Measurements from ENCODE around the gene BRCA2. TPM values are rescaled to one million over a fixed set of nuclear protein-coding genes. Genes with fewer than 3 reads are reported as not detected.
A peak's percentile ranks its signal among the peaks of the same experiment; 100 is the strongest.

BRCA2 gene
- 13.6 and 20.0 TPM in 2 replicates for total RNA-seq (2014; rRNA removed; shearing (Covaris generic))

- DNase-seq (ENCODE audit: low spot score) = peak; percentile 99
Observed at GRCh38 chr13:32315238-32316027, at the start of gene BRCA2, which contains the start of gene ZAR1L. TSS of gene BRCA2 (plus strand) at chr13:32315508. CDS start at chr13:32316461, 953 bp downstream. TSS of gene ZAR1L (minus strand) at chr13:32315363. CDS start at chr13:32311925, 3,438 bp downstream.

- no peak for DNase-seq (ENCODE audit: low spot score)
Observed at GRCh38 chr13:32265726-32266125, 49.6 kb upstream of the BRCA2 start.

- no peak for DNase-seq (ENCODE audit: low spot score)
Observed at GRCh38 chr13:32266130-32266529, 49.2 kb upstream of the BRCA2 start.

GRCh38 chr13:32267836-32268439 lies 47.4 kb upstream of the BRCA2 start:
- DNase-seq (ENCODE audit: low spot score) = peak; percentile 96

- no peak for DNase-seq (ENCODE audit: low spot score)
Observed at GRCh38 chr13:32272021-32272683, 43.2 kb upstream of the BRCA2 start.

- peak; percentile 47 for DNase-seq (ENCODE audit: low spot score)
Observed at GRCh38 chr13:32277839-32278238, 37.5 kb upstream of the BRCA2 start.

- no peak for DNase-seq (ENCODE audit: low spot score)
Observed at GRCh38 chr13:32278426-32278825, 36.9 kb upstream of the BRCA2 start.

- DNase-seq (ENCODE audit: low spot score) = no peak
Observed at GRCh38 chr13:32281096-32281495, 34.2 kb upstream of the BRCA2 start.

GRCh38 chr13:32282096-32282711 lies 33.1 kb upstream of the BRCA2 start:
- no peak for DNase-seq (ENCODE audit: low spot score)

GRCh38 chr13:32284927-32285632 lies 30.2 kb upstream of the BRCA2 start:
- DNase-seq (ENCODE audit: low spot score) = peak; percentile 91

- no peak for DNase-seq (ENCODE audit: low spot score)
Observed at GRCh38 chr13:32285633-32285965, 29.7 kb upstream of the BRCA2 start.

GRCh38 chr13:32297206-32297605 lies 18.1 kb upstream of the BRCA2 start:
- no peak for DNase-seq (ENCODE audit: low spot score)

- DNase-seq (ENCODE audit: low spot score) = no peak
Observed at GRCh38 chr13:32298695-32299094, 16.6 kb upstream of the BRCA2 start.

GRCh38 chr13:32299893-32300292 lies 15.4 kb upstream of the BRCA2 start:
- DNase-seq (ENCODE audit: low spot score) = no peak

- DNase-seq (ENCODE audit: low spot score) = no peak
Observed at GRCh38 chr13:32300406-32300805, 14.9 kb upstream of the BRCA2 start.

GRCh38 chr13:32300920-32301319 lies 14.4 kb upstream of the BRCA2 start:
- no peak for DNase-seq (ENCODE audit: low spot score)

GRCh38 chr13:32302461-32302860 lies 12.8 kb upstream of the BRCA2 start:
- no peak for DNase-seq (ENCODE audit: low spot score)

GRCh38 chr13:32305646-32306045 lies 9.7 kb upstream of the BRCA2 start:
- DNase-seq (ENCODE audit: low spot score) = no peak

GRCh38 chr13:32309312-32310133 lies 5.8 kb upstream of the BRCA2 start:
- DNase-seq (ENCODE audit: low spot score) = no peak

- DNase-seq (ENCODE audit: low spot score) = peak; percentile 95
Observed at GRCh38 chr13:32310134-32310706, 5.1 kb upstream of the BRCA2 start.

Data from HT-29 (cell line).